Measurements from ENCODE around the gene LRBA. TPM values are rescaled to one million over a fixed set of nuclear protein-coding genes. Genes with fewer than 3 reads are reported as not detected.
"Not testable (repeated sequence)": the region's sequence is repeated elsewhere in the genome, so short reads cannot be mapped to it uniquely, and the experiment has no call there.

The LRBA gene
- polyA plus RNA-seq, 1 of the 3 experiments (the other 2 are of a cell fraction), result 11.4 TPM

GRCh38 chr4:150561143-150561737 is 453.8 kb downstream of the LRBA start:
- Histone ChIP-seq H3K4me1 (ENCODE audit: control insufficient read depth in 1 of 2, insufficient read depth in 2 of 2, low read depth in 1 of 2, low read length in 1 of 2) (no peaks in the 10 kb centered on the region), H3F3A (replicated peaks; ENCODE audit: insufficient read depth) (peaks cover 2% of the 10 kb centered on the region), H3K27me3 (ENCODE audit: insufficient read depth) (no peaks in the 10 kb centered on the region), H2AFZ (ENCODE audit: low read depth) (no peak overlapping the region), H3K36me3 (replicated peaks in 1 of 2; ENCODE audit: control insufficient read depth in 1 of 2, insufficient read depth in 2 of 2, low read length in 1 of 2) (no peaks in the 10 kb centered on the region), H3K79me2 (ENCODE audit: insufficient read depth) (no peaks in the 10 kb centered on the region; the same call in 1 of the 2 replicates), H3K27ac (ENCODE audit: low read depth in 2 of 2, low read length in 1 of 2) (no peak overlapping the region), H3K4me3 (ENCODE audit: low read depth in 2 of 2, low read length in 1 of 2) (no peak overlapping the region), H3K4me2 (no peak overlapping the region), H4K20me1 (ENCODE audit: insufficient read depth) (no peaks in the 10 kb centered on the region), H3K9me2 (no peaks in the 10 kb centered on the region), H3K9me3 (no peaks in the 10 kb centered on the region), H3K9ac (no peak overlapping the region)
- no peak for DNase-seq
- WGBS (ENCODE audit: low lambda C conversion rate), result 96% methylated on average over 2 of the region's 2 CpGs
- ChIA-PET POLR2A (no interaction called here), CTCF (no interaction called here)
- no peak for TF ChIP-seq USF2 (IDR thresholded peaks at IDR 0.05; ENCODE audit: borderline replicate concordance, low read depth, low read length)
- TF ChIP-seq YY1 (IDR thresholded peaks at IDR 0.05; ENCODE audit: low read depth), result no peak
- no peak for TF ChIP-seq RAD21 (IDR thresholded peaks at IDR 0.05; ENCODE audit: low read length)
- TF ChIP-seq GATA2 (CRISPR knock-in tag; IDR thresholded peaks at IDR 0.05), result no peak
- TF ChIP-seq REST (IDR thresholded peaks at IDR 0.05; ENCODE audit: low read depth, low read length), result no peak
- no peak for TF ChIP-seq ELF1 (IDR thresholded peaks at IDR 0.05)
- TF ChIP-seq MAX (IDR thresholded peaks at IDR 0.05; ENCODE audit: low read depth), result no peak
- TF ChIP-seq IRF3 (IDR thresholded peaks at IDR 0.05; ENCODE audit: low read depth, low read length), result no peak
- TF ChIP-seq EP300 (IDR thresholded peaks at IDR 0.05; ENCODE audit: borderline replicate concordance in 1 of 2, low read depth in 1 of 2, low read length in 1 of 2), result no peak
- no peak for TF ChIP-seq PBX3 (IDR thresholded peaks at IDR 0.05)
- no peak for TF ChIP-seq TCF12 (IDR thresholded peaks at IDR 0.05)

GRCh38 chr4:150557811-150558210 is 457.3 kb downstream of the LRBA start:
- H3K9ac ChIP-seq; H3K9me2 ChIP-seq; H4K20me1 ChIP-seq (ENCODE audit: insufficient read depth); H3K36me3 ChIP-seq (replicated peaks in 1 of 2; ENCODE audit: control insufficient read depth in 1 of 2, insufficient read depth in 2 of 2, low read length in 1 of 2); H3K27me3 ChIP-seq (ENCODE audit: insufficient read depth); POLR2A ChIA-PET; H3K4me1 ChIP-seq (ENCODE audit: control insufficient read depth in 1 of 2, insufficient read depth in 2 of 2, low read depth in 1 of 2, low read length in 1 of 2); H3F3A ChIP-seq (replicated peaks; ENCODE audit: insufficient read depth); H3K9me3 ChIP-seq; H3K79me2 ChIP-seq (ENCODE audit: insufficient read depth); H3K4me3 ChIP-seq (ENCODE audit: low read depth in 2 of 2, low read length in 1 of 2); H3K4me2 ChIP-seq; DNase-seq; H2AFZ ChIP-seq (ENCODE audit: low read depth); H3K27ac ChIP-seq (ENCODE audit: low read depth in 2 of 2, low read length in 1 of 2): not testable (repeated sequence)
- CTCF ChIA-PET, result interaction anchor here (1.2 to 1.5 kb wide), 2 partner anchors 25 to 309 kb away, joined by 3 to 4 read pairs; no protein-coding TSS in a partner anchor
- WGBS (ENCODE audit: low lambda C conversion rate), result 98% methylated on average over 3 of the region's 3 CpGs

Measured in SK-N-SH (cell line).